ENCODE results near the gene OSM. TPM values are rescaled to one million over a fixed set of nuclear protein-coding genes. Genes with fewer than 3 reads are reported as not detected.

OSM gene
- total RNA-seq, 4 donors from 2014 or later = 4.1 to 7.7 TPM; not detected in 2

DNA sequence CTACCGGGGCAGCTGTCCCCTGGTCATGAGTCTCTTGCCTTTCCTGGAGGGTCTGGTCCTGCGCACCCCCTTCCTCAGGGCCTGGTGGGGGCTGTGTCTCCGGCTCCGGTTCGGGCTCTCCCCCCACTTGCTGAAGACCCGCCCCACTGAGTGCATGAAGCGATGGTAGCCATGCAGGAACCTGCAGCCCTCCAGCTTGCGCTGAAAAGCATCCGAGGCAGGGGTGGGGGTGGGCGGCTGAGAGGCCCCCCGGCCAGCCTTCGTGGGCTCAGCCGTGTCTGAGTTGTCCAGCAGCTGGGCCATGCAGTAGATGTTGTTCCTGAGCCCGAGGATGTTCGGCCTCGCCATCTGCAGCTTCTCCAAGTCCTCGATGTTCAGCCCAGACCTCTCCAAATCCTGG, 2.8 kb downstream of the OSM start:
- TF ChIP-seq EP300 (IDR thresholded peaks at IDR 0.05) (no peak), POLR2AphosphoS5 (IDR thresholded peaks at IDR 0.05) (no peak), POLR2A (IDR thresholded peaks at IDR 0.05) (no peak)
- TF ChIP-seq, protein P1, sequence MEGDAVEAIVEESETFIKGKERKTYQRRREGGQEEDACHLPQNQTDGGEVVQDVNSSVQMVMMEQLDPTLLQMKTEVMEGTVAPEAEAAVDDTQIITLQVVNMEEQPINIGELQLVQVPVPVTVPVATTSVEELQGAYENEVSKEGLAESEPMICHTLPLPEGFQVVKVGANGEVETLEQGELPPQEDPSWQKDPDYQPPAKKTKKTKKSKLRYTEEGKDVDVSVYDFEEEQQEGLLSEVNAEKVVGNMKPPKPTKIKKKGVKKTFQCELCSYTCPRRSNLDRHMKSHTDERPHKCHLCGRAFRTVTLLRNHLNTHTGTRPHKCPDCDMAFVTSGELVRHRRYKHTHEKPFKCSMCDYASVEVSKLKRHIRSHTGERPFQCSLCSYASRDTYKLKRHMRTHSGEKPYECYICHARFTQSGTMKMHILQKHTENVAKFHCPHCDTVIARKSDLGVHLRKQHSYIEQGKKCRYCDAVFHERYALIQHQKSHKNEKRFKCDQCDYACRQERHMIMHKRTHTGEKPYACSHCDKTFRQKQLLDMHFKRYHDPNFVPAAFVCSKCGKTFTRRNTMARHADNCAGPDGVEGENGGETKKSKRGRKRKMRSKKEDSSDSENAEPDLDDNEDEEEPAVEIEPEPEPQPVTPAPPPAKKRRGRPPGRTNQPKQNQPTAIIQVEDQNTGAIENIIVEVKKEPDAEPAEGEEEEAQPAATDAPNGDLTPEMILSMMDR (IDR thresholded peaks at IDR 0.05) = no peak
- Histone ChIP-seq H3K27ac (peak overlapping the region in 1 of 4 donors; percentile 1), H3K4me1 (peaks cover 0 to 9% (median 6%) of the 10 kb centered on the region in 3 donors), H3K4me3 (no peak overlapping the region), H3K27me3 (peaks cover 5% of the 10 kb centered on the region), H3K9me3 (no peaks in the 10 kb centered on the region), H3K36me3 (no peaks in the 10 kb centered on the region)
- no CpG with 5 or more reads among the region's 17 CpGs for WGBS, 2 donors (ENCODE audit: low coverage in 1 of 2)
- ATAC-seq = no peak

DNA sequence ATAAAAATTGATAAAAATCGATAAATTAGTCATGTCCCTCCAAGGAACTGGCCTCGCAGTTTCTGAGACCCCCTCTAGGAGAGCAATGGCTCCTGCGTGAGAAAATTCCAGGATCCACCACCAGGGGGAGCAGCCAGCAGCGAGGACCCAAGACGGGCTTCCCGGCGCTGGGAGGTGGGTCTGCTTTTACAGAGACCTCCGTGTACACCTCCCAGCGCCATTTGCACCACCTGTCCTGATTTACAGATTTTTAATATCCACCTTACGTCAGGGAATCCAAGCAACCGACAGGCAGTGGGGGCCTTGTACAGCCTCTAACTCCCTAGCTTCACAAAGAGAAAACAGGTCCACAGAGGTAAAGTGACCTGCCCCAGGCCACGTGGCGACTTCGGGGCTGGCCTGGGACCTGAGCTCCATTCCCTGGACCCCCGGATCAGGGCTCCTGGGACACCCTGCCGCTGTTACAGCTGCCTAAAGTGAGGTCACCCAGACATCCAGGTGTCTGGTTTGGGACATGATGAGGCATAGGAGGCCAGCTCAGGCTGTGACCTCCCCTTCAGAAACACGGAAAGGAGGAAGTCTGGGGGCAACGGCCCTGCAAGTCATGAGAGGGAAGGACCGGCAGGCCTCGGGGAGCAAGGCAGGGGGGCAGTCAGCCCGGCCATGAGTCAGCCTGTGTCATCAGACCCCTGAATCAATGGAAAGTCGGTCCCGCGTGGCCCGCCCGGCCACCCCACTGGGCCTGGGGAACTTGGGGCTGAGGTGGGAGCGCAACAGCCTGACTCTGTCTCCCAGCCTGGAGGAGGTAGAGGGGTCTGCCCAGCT, 3.5 kb downstream of the OSM start:
- WGBS, 2 donors (ENCODE audit: low coverage in 1 of 2) = 0 to 2% methylated on average over 7 of the region's 27 CpGs
- TF ChIP-seq POLR2A (IDR thresholded peaks at IDR 0.05) (no peak), POLR2AphosphoS5 (IDR thresholded peaks at IDR 0.05) (no peak)
- TF ChIP-seq, protein P1 (IDR thresholded peaks at IDR 0.05) = peak in 3 of 4 experiments; percentile 96 to 99 (median 98)
- peak overlapping the region in 1 of 2 donors; percentile 10 for H3K4me3 ChIP-seq

DNA sequence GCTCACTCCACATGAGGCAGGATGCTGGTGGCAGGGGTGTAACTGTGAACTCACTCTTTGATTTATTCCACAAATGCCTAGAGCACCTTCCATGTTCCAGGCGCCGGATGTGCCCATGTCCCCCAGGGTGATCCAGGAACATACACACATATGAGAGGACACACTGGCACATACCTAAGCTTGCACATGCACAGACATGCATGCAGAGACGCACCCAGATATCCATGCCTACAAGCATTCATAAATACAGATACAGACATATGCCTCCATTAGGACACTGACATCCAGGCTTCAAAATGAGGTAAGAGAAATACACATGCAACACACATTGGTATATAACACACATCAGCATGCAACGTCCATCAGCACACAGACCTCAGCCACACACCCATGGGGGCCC, 4.5 kb downstream of the OSM start:
- 44 to 83% methylated on average over 1 of the region's 4 CpGs for WGBS, 2 donors (ENCODE audit: low coverage in 1 of 2)
- TF ChIP-seq EP300 (IDR thresholded peaks at IDR 0.05) (no peak), POLR2A (IDR thresholded peaks at IDR 0.05) (no peak), POLR2AphosphoS5 (IDR thresholded peaks at IDR 0.05) (no peak)
- TF ChIP-seq, protein P1 (IDR thresholded peaks at IDR 0.05) = no peak

More for the DNA sequence above, 3.5 kb downstream of the OSM start:
- H3K27me3 ChIP-seq = peaks cover 5% of the 10 kb centered on the region
- ATAC-seq = no peak
- H3K4me1 ChIP-seq = peaks cover 0 to 9% (median 6%) of the 10 kb centered on the region in 3 donors
- no peak overlapping the region for H3K27ac ChIP-seq
- H3K36me3 ChIP-seq = no peaks in the 10 kb centered on the region
- H3K9me3 ChIP-seq = no peaks in the 10 kb centered on the region

DNA sequence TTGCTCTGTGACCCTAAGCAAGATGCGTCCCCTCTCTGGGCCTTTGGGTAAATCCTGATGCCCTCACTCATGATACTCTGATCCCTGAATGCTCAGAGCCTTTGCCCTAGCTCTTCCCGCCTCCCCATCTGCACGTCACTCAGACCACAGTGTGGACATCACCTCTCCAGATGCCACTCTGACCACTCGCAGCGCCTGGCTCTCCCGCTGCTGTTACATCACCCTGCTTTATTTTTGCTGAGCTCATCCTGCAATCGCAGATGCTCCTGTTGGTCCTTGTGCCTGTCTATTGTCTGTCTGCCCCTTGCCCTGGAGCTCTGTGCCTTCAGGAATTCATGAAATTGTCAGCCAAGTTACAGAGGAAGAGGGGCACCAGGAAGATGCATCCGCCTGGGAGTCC, 5.5 kb downstream of the OSM start:
- peaks cover 0 to 13% (median 6%) of the 10 kb centered on the region in 3 donors for H3K4me1 ChIP-seq
- no peak overlapping the region for H3K27ac ChIP-seq
- H3K9me3 ChIP-seq = no peaks in the 10 kb centered on the region
- H3K27me3 ChIP-seq = peaks cover 10% of the 10 kb centered on the region
- H3K36me3 ChIP-seq = no peaks in the 10 kb centered on the region
- no peak for ATAC-seq
- WGBS, 2 donors (ENCODE audit: low coverage in 1 of 2) = 83 to 90% methylated on average over 2 to 6 of the region's 8 CpGs
- TF ChIP-seq, protein P1 (IDR thresholded peaks at IDR 0.05) = no peak
- TF ChIP-seq POLR2AphosphoS5 (IDR thresholded peaks at IDR 0.05) (no peak), EP300 (IDR thresholded peaks at IDR 0.05) (no peak), POLR2A (IDR thresholded peaks at IDR 0.05) (no peak)
- H3K4me3 ChIP-seq = no peak overlapping the region

More for the DNA sequence above, 4.5 kb downstream of the OSM start:
- no peaks in the 10 kb centered on the region for H3K9me3 ChIP-seq
- H3K4me1 ChIP-seq = peaks cover 0 to 9% (median 6%) of the 10 kb centered on the region in 3 donors
- no peak overlapping the region for H3K4me3 ChIP-seq
- no peak for ATAC-seq
- peaks cover 10% of the 10 kb centered on the region for H3K27me3 ChIP-seq
- no peaks in the 10 kb centered on the region for H3K36me3 ChIP-seq
- H3K27ac ChIP-seq = no peak overlapping the region

DNA sequence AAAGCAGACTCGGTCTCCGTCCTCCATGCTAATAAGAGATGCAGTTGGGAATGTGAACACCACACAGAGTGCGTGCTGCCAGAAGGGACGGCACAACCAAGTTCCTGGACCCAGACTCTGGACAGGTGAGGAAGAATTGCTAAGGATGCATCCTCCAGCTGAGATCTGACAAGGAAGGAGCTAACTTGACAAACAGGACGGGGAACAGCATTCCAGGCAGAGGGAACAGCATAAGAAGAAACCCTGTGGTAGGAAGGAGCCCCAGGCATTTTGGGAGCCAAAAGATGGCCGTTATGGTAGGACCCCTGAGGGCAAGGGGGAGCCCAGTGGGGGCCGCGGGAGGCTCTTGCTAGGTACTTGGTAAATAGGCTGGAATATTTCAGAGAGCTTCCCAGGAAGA, 6.0 kb downstream of the OSM start:
- Histone ChIP-seq H3K9me3 (no peaks in the 10 kb centered on the region), H3K4me1 (peaks cover 0 to 18% (median 6%) of the 10 kb centered on the region in 3 donors), H3K27ac (no peak overlapping the region), H3K36me3 (no peaks in the 10 kb centered on the region), H3K27me3 (peaks cover 10% of the 10 kb centered on the region), H3K4me3 (no peak overlapping the region)
- ATAC-seq = no peak
- TF ChIP-seq, protein P1 (IDR thresholded peaks at IDR 0.05) = no peak
- no peak for TF ChIP-seq EP300 (IDR thresholded peaks at IDR 0.05)
- no peak for TF ChIP-seq POLR2A (IDR thresholded peaks at IDR 0.05)
- no peak for TF ChIP-seq POLR2AphosphoS5 (IDR thresholded peaks at IDR 0.05)
- 73 to 76% methylated on average over 2 to 6 of the region's 8 CpGs for WGBS, 2 donors (ENCODE audit: low coverage in 1 of 2)

All from gastroesophageal sphincter (tissue), 4 donors.